ENCODE measurements around the gene FAM50B. TPM values are rescaled to one million over a fixed set of nuclear protein-coding genes. Genes with fewer than 3 reads are reported as not detected.

The FAM50B gene
- total RNA-seq, 1 experiment from 2014 or later: 1.0 TPM

DNA sequence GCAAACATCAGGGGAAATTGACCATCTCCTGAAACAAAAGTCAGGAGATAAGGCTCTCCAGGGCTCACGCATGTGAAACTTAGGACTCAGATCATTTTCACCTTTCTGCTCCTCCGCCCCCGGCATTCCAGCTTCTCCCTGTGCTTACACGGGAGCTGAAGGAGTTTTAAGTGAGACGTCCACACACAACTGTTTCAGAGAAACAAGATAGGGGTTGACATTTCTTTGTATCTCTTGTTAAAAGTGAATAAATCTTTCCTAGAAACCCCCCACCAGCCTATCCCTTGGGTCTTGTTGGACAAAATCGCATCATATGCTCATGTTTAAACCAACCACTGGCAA lies 46.1 kb downstream of the FAM50B start:
- DNase-seq (ENCODE audit: low read depth): no peak

GRCh38 chr6:3895805-3896204 lies 46.6 kb downstream of the FAM50B start:
- no peak for DNase-seq (ENCODE audit: low read depth)

- DNase-seq (ENCODE audit: low read depth): peak; percentile 24
Observed at GRCh38 chr6:3898265-3898994, 49.3 kb downstream of the FAM50B start.

DNA sequence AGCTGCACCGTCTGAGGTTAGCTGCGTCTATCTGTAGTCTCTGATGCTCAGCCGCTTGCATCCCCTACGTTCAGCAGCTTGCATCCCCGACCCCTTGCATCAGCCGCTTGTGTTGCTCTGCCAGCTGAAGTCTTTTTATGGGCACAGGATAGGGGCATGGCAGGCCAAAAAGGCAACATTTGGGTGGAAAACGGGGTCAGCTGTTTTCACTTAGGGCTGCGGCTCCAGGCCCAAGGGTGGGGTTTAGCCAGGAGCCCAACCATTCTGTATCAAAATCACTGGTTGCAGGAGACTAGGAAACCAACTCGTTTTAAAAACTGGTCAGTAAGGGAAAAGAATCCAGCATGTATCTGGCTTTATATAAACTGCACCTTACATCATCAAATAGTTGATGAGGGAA lies 49.9 kb downstream of the FAM50B start:
- DNase-seq (ENCODE audit: low read depth): no peak

GRCh38 chr6:3899970-3900439 lies 50.8 kb downstream of the FAM50B start:
- DNase-seq (ENCODE audit: low read depth): no peak

Other genes with a start within 250 kb of the FAM50B start
- 75.3 and 89.8 TPM in 2 replicates for gene PXDC1, start 97.7 kb upstream of the FAM50B start, total RNA-seq (2014; rRNA removed; shearing (Covaris generic))
- not detected in 2 replicates for gene FAM217A, start 229.8 kb downstream of the FAM50B start, total RNA-seq (2014; rRNA removed; shearing (Covaris generic))